CD4-positive, alpha-beta T cell treated with Interleukin-15 for 4 hours (primary cell): ENCODE measurements around the gene LCTL.
"Not testable (repeated sequence)": the region's sequence is repeated elsewhere in the genome, so short reads cannot be mapped to it uniquely, and the experiment has no call there.

Source experiments
- DNase-seq: peaks from one replicate; pipeline ENCODE4 v3.0.0-alpha.2; 2020; ENCODE audit warnings: low spot score

LCTL gene

DNA sequence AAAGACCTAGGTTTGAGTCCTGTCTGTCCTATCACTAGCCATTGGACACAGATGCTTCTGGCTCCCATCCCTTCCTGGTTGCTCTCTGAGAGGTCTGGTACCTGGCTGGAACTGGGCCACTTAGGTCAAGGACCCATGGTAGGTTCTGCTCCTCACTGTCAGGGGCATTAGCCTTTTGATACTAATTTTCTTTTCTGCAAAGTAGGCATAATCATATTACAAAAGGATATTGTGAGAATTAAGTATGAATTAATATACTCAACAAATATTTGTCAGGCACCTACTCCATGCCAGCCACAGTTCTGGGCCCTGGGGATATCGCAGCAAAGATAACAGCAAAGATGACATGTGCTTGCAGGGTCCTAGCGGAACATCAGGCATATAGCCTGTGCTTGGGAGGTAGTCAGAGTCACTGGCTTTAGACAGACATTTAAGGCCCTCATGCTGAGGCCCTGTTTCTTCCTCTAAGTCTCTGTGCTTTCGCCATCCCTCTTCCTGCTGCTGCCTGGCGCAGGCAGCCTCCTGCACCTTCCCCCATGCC, 25.6 kb upstream of the LCTL start:
- no peak for DNase-seq

DNA sequence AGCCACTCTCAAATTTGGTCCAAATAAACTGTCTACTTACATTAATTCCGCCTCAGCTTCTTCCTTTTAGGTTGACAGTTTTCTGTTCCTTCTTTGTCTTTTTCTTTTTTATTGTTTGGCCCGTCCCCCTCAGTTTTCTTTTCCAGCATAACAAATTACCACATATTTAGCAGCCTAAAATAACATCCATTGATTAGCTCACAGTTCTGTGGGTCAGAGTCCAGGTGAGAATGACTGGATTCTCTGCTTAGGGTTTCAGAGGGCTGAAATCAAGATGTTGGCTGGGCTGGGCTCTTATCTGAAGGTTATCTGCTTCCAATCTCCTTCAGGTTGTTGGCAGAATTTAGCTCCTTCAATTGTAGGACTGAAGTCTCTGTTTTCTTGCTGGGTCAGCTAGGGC, 24.6 kb upstream of the LCTL start:
- DNase-seq: no peak

- not testable (repeated sequence) for DNase-seq
Measured at GRCh38 chr15:66589429-66589828, 23.6 kb upstream of the LCTL start.

DNA sequence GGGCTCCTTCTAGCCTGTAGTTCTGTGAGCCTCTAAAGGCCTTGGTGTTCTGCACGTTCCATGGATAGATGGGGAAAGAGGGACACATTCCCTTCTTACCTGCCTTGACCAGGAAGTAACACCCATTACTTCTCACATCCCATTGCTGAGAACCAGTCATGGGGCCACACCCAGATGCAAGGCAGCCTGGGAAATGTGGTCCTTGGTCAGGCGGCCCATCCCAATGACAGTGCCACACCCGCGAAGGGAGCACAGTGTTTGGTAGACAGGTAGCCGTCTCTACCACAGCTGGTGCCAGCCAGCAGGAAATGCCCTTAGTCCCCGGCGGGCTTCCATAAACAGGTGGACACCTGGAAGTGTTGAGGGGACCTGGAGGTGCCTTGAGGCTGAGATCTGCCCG, 23.2 kb upstream of the LCTL start:
- DNase-seq: no peak

DNA sequence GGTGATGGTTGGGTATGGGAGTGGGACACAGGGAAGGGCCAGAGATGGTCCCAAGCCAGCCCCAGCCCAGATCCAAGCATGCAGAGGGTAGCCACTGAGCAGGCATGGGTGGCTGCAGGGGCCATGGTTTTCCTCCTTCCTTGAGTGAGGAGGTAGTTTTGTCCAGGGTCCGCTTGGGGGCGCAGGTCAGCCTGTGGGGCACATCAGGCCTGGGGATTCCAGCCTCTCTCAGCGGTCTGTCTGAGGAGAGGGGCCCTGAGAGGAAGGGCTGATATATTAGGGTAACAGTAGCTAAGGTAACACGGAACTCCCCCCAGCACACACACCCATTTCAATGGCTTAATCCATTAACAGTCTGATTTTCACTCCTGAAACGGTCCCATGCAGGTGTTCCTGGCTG, 22.7 kb upstream of the LCTL start:
- no peak for DNase-seq

- DNase-seq: no peak
Measured at GRCh38 chr15:66587749-66588148, 22.0 kb upstream of the LCTL start.

- DNase-seq: no peak
Measured at GRCh38 chr15:66587020-66587419, 21.2 kb upstream of the LCTL start.

GRCh38 chr15:66586155-66586976, 20.6 kb upstream of the LCTL start:
- DNase-seq: no peak

DNA sequence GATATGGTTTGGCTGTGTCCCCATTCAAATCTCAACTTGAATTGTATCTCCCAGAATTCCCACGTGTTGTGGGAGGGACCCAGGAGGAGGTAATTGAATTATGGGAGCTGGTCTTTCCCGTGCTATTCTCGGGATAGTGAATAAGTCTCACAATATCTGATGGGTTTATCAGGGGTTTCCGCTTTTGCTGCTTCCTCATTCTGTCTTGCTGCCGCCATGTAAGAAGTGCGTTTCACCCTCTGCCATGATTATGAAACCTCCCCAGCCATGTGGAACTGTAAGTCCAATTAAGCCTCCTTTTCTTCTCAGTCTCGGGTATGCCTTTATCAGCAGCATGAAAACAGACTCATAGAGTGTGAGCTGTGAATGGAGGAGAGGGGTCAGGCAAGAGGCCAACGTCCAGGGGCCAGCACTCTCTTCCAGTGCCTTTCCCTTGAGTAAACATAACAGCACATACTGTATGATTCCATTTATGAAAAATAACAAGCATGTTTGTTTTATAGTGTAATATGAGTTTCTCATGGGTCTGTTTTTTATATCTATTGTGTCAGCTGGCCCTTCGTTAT, 16.3 kb upstream of the LCTL start:
- DNase-seq: no peak

- no peak for DNase-seq
Measured at GRCh38 chr15:66580643-66581042, 14.8 kb upstream of the LCTL start.

DNA sequence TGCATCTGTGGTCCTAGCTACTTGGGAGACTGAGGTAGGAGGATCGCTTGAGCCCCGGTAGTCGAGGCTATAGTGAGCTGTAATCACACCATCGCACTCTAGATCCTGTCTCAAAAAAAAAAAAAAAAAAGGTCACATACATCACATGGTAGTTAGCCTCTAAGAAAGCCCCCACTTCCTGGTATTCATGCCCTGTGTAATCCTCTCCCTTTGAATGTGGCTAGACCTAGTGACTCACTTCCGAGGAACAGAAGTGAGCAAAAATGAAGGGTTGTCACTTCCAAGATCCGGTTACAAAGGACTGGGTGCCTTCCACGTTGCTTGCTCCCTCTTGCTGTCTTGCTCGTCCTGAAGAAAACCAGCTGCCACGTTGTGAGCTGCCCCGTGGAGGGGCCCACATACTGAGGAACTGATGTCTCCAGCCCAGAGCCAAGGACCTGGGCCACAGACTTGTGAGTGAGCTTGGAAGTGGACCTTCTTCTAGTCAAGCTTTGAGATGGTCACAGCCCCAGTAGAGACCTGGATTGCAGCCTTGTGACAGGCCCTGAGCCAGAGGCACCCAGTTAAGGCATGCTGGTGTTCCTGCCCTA, 12.6 kb upstream of the LCTL start:
- peak; percentile 10 for DNase-seq

DNA sequence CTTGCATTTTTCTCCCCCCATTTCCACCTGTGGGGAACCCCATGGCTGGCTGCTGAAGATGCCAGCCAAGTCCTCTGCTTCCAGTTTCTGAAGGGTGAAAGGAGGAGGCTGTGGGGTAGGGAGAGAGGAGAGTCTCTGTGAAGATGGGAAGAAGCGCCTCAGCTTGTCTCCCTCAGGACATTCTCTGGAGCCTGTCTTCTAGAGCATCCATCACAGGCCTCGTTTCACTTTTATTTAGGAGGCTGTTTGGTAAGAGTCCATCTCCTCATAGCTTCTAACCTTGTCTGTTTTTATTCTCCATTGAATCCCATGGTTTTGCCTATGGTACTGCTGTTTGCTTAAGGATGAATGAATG, 8.8 kb upstream of the LCTL start:
- no peak for DNase-seq

- DNase-seq: no peak
Measured at GRCh38 chr15:66573719-66574595, 8.2 kb upstream of the LCTL start.

GRCh38 chr15:66573348-66573718, 7.5 kb upstream of the LCTL start:
- DNase-seq: no peak

- DNase-seq: no peak
Measured at GRCh38 chr15:66572146-66572545, 6.3 kb upstream of the LCTL start.

DNA sequence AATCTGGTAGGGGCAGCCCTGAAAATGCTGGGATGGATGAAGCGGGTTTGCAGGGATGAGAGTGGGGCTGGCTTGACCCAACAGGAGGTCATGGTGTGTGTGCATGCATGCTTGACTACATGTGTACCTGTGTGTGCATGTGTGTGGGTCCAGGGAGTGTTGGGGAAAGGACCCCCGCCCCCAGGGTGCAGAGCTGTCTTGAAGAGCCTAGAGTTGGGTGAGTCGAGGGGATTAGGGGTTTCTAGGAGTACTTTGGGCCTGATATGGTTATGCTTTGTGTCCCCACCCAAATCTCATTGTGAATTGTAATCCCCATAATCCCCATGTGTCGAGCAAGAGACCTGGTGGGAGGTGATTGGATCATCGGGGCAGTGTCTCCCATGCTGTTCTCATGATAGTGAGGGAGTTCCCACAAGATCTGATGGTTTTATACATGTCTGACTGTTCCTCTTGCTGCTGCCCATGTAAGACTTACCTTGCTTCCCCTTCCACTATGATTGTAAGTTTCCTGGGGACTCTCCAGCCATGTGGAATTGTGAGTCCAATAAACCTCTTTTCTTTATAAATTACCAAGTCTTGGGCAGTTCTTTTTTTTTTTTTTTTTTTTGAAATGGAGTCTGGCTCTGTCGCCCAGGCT, 5.2 kb upstream of the LCTL start:
- no peak for DNase-seq

- no peak for DNase-seq
Measured at GRCh38 chr15:66570327-66570726, 4.5 kb upstream of the LCTL start.

GRCh38 chr15:66569461-66570137, 3.8 kb upstream of the LCTL start:
- DNase-seq: no peak

DNA sequence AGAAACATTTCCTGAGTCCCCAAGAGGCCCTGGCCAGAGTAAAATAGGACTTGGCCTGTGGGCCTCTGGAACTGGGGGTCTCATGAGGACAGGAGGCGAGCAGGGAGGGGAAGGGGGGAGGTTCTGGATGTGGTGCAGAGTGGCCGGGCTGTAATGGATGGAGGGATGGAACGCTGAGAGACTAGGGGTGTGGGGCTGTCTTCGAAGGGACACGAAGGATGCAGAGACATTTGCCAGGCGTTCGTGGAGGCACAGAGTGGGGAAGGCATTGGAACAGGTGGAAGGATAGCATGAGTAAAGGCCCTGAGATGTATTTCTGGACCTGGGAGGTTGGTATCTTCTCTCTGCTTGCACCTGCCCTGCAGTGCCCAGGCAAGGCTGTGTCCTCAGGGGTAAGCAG, 2.1 kb upstream of the LCTL start:
- DNase-seq: no peak

GRCh38 chr15:66566963-66567531, 1.2 kb upstream of the LCTL start:
- peak; percentile 68 for DNase-seq

DNA sequence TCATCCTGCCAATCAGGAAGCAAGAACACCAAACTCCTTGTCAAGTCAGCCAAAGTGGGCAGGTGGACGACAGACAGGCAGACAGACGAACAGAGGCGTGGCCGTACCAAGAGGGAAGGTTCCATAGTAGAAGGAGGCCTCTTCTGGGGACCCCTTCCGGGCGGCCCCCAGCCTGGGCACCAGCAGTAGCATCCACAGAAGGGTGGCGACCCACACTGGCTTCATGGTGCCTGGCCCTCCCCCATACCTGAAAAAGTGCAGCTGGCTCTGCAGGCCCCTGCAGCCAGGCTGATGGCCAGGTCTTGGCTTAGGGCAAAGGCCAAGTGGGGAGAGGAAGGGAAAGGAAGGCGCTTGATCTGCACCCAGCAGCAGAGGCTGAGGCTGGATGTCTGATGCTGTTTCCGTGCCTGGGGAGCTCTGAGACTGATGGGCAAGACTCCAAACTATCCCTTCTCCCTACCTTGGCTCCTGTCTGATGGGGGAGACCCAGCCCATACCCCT, 607 bp downstream of the LCTL start:
- DNase-seq: no peak
